Activated CD8-positive, alpha-beta memory T cell treated with anti-CD3 and anti-CD28 coated beads, Interleukin-2, amount 50 U/mL, for 1 hour (primary cell): Measurements from ENCODE around the gene RFX5.
"Not testable (repeated sequence)": the region's sequence is repeated elsewhere in the genome, so short reads cannot be mapped to it uniquely, and the experiment has no call there.

Experiments used
- DNase-seq: peaks from one replicate; pipeline ENCODE4 v3.0.0-alpha.2; 2020; ENCODE audit errors: extremely low read depth

The RFX5 gene

DNA sequence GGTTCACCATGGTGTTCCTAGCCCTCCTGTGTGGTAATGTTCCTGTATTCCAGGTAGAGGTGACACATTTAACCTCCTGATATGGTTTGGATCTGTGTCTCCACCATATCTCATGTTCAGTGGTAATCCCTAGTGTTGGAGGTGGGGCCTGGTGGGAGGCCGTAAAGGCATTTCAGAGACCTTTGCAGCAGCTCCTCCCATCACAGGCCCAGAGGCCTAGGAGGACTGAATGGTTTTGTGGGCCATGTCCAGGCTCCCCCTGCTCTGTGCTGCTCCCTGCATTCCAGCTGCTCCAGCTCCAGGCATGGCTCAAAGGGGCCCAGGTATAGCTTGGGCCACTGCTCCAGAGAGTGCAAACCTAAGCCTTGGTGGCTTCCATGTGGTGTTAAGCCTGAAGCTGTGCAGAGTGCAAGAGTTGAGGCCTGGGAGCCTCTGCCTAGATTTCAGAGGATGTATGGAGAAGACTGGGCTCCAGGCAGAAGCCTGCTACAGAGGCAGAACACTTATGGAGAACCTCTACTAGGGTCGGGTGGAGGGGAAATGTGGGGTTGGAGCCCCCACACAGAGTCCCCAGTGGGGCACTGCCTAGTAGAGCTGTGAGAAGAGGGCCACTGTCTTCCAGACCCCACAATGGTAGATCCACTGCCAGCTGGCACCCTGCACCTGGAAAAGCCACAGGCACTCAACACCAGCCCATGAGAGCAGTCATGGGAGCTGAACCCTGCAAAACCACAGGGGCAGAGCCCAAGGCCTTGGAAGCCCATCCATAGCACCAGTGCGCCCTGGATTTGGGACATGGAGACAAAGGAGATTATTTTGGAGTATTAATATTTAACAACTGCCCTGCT, 15.5 kb upstream of the RFX5 start:
- no peak for DNase-seq

- DNase-seq = no peak
Observed at GRCh38 chr1:151361883-151362282, 14.8 kb upstream of the RFX5 start.

DNA sequence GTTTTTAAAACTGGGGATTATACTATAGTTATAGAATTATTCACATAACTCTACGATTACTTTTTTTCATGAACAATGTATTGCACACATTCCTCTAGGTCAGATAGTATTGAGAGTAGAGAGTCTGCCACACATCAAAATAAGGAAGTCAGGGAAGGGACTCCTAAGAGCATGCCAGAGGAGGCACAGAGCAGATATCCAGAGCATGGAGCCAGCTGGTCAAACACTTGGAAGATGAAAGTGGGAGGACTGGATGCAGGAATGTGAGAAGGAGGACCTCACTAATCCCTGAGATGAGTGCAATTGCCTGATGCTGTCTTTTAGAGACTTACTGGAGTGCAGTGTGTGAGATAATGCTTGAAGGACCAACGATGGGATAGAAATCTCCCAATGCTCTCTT, 9.6 kb upstream of the RFX5 start:
- DNase-seq = no peak

DNA sequence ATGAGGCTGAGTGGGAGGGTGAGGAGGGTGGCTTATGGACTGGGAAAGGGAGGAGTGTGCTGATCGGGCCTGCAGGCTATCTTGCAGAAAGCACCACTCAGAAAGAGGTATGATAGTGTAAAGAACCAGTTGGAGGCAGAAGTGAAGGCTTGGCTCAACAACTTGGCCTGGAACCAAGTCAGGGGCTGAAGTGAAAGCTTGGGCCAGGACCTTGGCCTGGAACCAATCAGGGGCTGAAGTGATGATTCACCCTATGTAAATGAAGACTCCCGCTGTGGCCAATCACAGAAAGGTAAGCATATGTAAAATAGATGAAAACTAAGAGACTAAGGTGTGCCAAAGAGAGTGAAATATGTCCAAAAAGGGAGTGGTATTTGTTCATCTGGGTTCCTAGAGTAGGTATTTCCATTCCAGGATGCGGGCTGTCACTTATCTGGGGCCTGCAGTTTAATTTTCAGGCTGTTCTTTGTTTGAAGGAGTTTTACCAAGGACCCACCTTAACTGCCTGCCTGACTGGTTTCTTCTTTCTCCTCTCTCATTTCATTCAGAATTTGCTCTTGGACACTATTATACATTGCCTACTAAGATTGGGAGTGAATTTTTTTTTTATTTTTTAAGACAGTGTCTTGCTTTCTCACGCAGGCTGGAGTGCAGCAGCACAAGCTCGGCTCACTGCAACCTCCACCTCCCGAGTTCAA, 5.1 kb upstream of the RFX5 start:
- no peak for DNase-seq

DNA sequence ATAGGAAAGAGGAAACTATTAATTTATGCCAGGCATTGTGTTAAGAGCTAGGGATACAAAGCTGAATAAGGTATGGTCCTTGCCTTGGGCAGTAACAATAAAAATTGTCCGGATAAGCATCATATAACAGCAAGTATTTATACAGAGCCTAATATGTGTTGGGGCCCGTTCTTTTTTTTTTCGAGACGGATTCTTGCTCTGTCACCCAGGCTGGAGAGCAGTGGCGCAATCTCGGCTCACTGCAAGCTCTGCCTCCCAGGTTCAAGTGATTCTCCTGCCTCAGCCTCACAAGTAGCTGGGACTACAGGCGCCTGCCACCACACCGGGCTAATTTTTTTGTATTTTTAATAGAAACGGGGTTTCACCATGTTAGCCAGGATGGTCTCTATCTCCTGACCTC, 3.3 kb upstream of the RFX5 start:
- DNase-seq = not testable (repeated sequence)

DNA sequence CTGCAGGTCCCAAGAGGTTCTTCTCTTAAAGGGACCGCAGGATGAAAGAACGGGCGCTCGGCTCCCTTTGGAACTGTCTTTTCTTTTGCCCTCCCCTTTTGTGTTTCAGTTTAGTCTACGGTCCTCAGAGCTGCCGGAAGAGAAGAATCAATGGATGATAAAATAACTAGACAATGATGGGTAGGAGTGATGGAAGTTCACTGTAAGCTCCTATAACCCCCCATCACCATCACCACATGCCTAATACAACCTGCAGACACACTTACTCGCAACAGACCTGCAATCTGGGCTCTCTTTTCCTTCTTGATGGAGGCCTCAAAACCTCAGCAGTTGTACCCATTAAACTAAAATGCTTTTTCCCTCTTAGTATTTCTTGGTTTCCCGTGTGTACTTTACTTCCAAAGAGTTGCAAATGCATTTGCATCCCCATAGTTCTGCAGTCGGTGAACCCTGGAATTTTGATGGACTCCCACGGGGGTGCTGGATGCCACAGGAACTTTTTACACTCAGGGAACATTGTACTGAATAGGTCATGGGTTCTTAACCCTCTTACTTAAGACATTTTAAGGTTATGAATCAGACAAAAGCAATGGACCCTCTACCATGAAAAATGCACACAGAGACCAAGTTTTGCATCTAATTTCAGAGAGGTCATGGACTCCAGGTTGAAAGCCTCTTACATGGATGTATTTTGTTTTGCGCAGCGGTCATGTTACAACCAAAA, 633 bp upstream of the RFX5 start:
- no peak for DNase-seq

GRCh38 chr1:151346082-151346768, 827 bp downstream of the RFX5 start:
- DNase-seq = no peak

DNA sequence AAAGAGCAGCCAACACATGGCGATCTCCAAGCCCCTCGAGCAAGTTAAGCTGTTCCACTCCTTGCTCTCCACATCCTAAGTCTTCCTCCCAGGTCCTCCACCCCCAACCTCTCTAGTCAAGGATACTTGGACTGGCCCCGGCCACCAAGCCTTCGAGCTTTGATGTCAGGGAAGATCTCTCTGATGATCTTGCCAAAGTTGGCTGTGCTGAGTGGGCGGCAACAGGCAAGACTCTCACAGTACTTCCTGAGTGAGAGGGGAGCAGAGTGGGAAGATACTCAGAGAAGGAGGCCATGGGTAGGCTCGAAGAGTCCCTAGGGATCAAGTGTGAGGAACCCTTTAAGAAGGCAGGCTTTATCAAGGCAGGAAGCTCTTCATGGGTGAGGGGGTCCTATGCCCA, 2.8 kb downstream of the RFX5 start:
- DNase-seq = no peak

GRCh38 chr1:151343587-151343986, 3.5 kb downstream of the RFX5 start:
- no peak for DNase-seq

DNA sequence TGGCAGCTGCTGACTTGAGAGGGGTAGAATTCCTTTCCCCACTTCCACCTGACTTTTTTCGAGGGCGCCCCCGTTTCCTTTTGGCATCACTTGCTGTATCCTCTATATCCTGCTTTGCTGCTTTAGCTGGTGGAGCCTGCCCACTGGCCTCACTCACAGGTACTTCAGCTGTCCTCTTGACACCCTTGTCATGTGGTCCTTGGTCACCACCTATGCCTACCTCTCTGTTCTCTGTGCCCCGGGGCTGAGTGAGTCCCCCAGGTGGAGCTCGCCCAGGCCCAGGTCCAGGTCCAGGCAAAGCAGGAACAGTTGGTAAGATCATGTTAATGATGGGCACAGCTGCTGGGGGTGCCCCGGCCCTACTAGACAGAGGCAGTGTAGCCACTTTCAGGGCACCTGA, 4.5 kb downstream of the RFX5 start:
- no peak for DNase-seq

GRCh38 chr1:151342021-151342420, 5.0 kb downstream of the RFX5 start:
- DNase-seq = no peak

- peak; percentile 35 for DNase-seq
Observed at GRCh38 chr1:151340870-151341754, 5.9 kb downstream of the RFX5 start.

GRCh38 chr1:151336556-151336955, 10.5 kb downstream of the RFX5 start:
- DNase-seq = no peak

DNA sequence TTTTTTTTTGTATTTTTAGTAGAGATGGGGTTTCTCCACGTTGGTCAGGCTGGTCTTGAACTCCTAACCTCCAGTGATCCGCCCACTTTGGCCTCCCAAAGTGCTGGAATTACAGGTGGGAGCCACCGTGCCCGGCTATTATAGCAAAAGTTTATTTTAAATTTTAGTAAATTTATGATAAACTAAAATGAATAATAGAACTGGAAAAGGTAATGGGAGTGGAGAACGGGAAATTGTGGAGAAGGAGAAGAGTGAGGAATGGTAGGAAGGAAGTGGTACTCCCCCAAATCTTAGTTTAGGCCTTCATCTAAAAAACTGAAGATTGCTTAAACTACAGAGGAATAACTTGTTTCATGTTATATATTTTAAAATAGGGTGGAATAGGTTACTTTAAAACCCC, 12.2 kb downstream of the RFX5 start:
- no peak for DNase-seq

DNA sequence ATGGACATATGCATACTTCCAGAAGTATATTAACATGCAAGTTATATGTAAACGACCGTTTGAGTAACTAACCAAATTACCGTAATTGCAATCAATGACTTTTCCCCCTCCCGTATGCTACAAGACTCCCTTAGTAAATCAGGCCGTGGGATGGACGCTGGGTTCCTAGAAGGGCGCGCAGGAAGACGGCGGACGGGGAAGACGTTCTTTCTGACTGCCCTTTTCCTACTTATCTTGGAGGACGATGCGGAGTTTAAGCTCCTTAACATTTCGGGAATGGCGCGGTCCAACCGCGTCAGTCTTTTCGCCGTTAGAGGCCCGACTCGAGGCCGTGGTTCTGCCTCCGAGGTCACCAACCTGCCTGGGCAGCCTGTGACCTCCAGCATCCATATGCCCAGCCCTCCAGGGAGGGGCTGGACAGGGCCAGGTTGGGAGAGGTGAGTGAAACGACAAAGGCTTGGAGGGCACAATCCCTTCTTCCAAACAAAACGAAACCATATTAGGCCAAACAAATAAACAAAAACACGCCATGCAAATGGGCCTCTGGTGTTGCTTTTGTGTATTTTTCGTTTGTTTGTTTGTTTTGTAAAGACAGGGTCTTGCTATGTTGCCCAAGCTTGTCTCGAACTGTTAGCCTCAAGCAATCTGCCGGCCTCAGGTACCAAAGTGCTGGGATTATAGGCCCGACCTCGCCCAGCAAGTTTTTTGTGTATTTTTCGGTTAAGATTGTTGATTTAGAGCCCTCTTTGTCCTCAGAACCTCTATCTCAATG, 19.0 kb downstream of the RFX5 start:
- no peak for DNase-seq

GRCh38 chr1:151327223-151327902, 19.7 kb downstream of the RFX5 start, which contains the start of gene PI4KB:
Gene PI4KB (minus strand): TSS chr1:151327416. CDS start chr1:151316481, 10,935 bp downstream.
- peak; percentile 79 for DNase-seq

DNA sequence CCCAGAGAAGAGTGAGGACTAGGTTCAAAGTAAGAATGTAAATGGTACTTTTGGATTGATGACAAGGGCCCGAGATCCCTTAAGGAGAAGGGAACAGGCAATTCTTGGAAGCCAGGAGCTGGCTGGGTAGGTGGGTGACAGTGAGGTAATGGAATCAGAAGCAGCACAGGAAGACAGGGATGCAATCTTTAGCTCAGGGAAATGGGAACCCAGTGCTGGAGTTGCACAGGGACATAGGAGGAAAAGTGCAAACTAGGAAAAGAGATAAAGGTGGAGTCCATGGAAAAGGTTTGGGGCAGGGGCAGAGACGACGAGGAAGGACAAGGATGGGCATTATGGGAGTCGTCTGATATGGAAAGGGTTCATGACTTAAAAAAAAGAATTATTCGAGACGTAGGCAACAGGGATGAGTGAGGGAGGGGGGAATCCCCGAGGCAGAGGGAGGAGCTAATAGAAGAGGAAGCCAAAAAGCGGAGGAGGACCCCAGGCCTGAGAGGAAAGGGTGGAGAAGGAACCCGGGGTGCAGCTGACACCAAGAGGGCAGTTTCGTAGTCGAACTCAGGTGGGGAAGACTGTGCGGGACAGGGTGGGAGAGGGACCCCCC, 20.3 kb downstream of the RFX5 start:
- DNase-seq = no peak

- DNase-seq = no peak
Observed at GRCh38 chr1:151325646-151326429, 21.2 kb downstream of the RFX5 start.
